ENCODE results near the gene KIZ. TPM values are rescaled to one million over a fixed set of nuclear protein-coding genes. Genes with fewer than 3 reads are reported as not detected.

The KIZ gene
- total RNA-seq, 1 donor from 2014 or later: 6.9 TPM

DNA sequence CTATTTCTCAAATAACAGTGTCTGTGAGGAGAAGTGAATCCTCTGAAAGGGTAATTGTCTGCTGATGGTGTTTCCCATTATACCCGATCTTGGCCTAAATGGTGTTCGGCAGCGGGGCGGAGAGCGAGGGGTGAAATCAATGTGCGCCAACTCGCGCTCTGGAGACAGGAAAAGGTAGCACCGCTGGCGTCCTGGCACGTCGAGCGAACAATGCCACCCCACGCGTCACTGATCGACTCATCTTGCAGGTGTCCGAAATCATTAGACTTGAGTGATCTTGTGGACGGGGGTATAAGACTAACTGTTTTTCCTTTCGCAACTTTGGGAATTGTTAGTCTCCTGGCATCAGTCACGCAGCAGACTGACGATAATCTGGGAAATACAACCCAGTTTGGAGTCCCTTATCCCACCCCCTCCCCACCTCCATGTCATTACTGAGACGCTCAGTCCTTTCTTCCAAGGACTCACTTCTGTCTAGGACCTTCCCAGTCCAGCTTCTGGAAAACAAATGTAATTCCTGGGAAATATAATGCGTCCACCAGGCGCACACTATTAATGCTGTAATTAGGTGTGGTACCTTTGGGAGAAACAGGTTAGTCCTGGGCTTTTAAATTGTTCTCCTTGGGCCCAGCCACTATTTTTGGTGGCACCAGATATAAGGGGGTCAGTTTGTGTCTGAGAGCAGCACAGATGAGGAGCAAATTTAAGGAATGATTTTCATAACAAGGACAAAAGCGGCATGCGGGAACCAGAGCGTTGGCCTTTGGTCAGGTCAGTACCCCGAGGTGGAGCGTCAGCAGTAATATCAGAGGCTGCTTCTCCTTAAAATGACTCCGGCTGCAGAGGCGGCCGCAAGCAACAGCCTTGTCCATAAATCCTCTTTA, 22.1 kb upstream of the KIZ start:
- no peak for FAIRE-seq
- no peak for DNase-seq (ENCODE audit: low spot score in 2 of 2)

DNA sequence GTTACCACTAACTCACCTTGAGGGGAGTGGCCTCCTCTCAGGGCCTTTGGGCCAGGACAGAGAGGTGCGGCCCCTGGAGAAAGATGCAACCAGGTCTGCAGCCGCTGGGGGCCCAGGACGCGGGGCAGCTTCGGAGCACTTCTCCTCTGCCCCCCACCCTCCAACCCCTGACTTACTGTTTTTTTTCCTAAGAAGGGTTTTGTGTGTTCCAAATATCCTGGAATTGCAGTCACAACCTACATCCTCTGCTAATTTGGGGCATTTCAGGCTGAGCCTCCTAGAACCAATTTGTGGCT, 21.5 kb upstream of the KIZ start:
- FAIRE-seq: no peak

DNA sequence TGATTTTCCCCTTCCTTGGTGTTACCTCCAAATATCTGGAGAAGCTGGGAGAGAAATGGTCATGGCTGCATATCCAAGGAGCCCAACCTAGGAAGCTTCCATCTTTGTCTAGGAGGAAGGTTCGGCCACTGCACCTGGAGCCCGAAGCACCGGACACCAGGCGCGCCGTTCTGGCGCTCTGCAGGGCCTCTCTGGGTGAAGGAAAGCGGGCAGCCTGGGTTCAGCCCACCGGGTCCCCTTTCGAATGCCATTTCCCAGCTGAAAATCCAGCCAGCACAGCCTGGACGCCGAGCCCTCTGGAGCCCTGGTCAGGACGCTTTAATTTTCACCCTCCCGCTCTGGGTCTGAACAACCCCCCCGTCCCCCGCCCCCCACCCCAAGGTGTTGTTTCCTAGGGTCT, 21.0 kb upstream of the KIZ start:
- FAIRE-seq (no peak), DNase-seq (ENCODE audit: low spot score in 2 of 2) (no peak)

More for the DNA sequence above, 21.5 kb upstream of the KIZ start:
- DNase-seq (ENCODE audit: low spot score in 2 of 2): no peak

DNA sequence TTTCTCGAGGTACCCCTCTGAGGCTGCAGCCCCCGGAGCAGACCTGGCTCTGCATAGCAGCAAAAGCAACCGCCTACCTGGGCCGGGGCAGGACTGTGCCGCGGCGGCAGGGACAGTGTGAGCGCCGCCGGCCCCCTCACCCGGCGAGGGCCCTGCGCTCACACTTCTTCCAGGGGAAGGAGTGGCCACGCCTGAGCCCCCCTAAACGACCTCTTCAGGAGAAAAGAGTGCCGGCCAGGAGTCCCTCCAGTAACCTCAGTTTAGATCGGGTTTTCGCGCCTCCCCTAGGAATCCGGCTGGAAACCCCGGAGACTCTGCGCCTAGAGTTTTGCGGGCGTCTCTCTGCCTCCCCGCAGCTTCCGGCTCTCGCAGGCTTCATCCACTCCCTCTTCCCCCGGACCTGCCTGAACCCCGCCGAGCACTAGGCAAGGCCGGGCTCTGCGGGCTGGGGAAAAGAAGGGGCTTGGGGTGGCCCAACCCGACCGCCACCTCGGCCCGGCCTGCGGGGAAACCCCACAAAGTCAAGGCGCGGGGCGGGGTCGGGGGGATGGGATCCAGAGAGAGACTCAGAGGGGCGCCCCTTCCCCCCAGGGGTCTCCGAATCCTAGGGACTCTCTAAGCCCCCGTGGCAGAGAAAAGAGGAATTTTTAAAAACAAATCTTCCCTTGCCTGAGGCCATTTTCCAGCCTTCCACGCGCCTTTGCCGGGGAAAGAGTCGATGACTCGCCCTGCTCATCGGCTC, 20.3 kb upstream of the KIZ start:
- DNase-seq (ENCODE audit: low spot score in 2 of 2) (no peak), FAIRE-seq (no peak)

DNA sequence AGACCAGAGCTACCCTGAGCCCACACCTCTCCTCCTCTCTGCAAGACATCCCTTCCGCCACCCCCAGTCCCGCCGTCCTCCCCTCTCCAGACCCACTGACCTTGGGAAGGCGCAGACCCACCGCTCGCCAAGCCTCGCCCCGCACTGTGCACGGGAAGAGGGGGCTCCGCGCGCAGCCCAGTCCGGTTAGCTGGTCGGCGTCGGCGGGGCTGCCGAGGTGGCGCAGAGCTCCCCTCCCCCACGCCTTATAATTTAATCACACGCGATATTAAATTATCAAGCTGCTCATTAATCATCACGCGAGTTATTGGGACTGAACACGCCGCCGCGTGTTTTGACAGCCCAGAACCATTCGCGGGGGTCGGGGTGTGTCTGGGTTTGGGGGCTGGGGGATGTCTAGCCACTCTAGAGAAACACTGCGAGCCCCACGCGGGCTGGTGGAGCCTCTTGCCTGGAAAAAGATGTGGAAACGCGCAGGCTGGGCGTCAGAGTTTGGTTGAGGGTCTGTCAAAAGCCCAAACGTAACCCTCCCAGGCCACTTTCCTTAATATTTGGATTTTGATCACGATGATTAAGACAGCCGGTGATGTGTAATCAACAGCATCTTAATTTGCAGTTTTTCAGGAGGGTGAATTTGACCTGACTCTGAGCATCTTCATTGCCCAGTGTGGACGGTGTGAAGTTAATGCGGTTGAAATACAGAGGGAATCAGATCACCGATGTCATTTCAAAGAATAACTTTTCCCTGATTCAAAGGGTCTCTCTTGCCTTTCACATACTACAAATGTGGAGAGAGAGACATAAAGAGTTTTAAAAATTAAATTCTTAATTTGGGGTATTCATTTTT, 19.5 kb upstream of the KIZ start, which contains the start of gene LINC00237:
Gene LINC00237 (minus strand): TSS at position 188 of the 847 bp plus-strand sequence.
- no peak for FAIRE-seq
- no peak for DNase-seq (ENCODE audit: low spot score in 2 of 2)

DNA sequence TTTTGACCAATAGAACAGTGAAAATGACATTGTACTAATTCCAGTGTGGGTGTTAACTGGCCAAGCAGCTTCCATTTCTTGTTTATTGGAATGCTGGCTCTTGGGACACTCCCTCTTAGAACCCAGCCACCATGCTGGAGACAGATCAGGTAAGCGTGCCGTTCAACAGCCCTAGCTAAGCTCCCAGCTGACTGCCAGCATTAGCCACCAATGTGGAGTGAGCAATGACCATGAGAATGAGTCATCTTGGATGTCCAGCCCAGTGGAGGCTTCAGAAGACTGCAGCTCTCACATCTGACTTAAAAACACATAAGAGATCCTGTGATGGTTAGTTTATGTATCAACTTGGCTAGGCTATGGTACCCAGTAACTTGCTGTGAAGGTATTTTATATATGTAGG, 16.7 kb upstream of the KIZ start:
- DNase-seq (ENCODE audit: low spot score in 2 of 2) (no peak), FAIRE-seq (no peak)

DNA sequence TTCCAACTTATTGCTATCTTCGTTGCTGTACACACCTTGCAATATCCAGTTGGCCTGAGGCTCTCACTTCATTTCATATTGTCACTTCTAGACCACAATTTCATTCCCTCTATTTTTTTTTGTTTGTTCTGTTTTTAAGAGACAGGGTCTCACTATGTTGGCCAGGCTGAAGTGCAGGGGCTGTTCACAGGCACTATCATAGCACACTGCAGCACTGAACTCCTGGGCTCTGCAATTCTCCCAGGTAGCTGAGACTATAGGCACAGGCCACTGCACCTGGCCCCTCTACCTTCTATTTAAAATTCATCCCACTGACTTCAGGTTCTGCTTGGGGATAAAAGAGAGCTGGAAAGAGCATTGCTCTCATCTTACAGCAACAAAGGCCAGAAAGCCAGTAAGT, 15.1 kb upstream of the KIZ start:
- FAIRE-seq (no peak), DNase-seq (ENCODE audit: low spot score in 2 of 2) (no peak)

DNA sequence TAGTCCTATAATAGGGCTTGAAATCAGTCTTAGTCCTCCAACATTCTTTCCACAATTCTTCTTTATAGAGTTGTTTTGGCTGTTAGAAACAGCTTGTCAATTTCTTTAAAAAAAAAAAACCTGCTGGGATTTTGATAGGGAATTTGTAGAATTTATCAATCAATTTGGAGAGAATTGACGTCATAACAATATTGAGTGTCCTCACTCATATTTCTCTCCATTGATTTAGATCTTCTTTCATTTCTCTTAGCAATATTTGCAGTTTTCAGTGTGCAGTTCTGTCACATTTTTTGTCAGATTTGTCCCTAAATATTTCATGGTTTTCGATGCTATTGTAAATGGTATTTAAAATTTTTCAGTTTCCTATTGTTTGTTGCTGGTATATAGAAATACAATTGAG, 14.5 kb upstream of the KIZ start:
- no peak for DNase-seq (ENCODE audit: low spot score in 2 of 2)
- FAIRE-seq: no peak

DNA sequence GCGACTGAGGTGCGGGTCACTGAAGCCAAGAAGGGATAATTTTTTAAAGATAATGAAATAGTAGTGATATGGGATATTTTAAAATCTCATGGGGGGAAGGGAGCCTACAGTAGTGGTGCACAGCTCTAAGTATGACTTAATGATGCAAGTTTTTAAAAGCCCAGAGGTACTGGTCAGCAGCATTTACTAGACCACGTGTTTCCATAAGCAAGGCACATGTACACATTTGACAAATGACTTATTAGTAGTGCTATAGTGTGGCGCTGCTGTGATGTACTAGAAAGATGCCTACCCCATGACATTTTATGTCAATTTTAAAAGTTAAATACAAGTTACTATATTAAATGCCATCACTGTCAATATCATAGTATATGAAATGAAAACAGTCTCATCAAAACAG, 12.2 kb upstream of the KIZ start:
- DNase-seq (ENCODE audit: low spot score in 2 of 2): no peak
- FAIRE-seq: no peak

DNA sequence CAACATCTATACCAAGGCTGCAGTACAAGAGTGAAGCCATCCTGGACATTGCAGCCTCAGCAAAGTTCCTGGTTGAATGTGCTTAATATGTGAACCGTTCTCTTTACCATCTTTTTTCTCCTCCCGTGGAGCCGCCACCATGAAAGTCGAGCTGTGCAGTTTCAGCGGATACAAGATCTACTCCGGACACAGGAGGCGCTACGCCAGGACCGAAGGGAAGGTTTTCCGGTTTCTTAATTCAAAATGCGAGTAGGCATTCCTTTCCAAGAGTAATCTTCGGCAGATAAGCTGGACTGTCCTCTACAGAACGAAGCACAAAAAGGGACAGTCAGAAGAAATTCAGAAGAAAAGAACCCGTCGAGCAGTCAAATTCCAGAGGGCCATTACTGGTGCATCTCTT, 11.3 kb upstream of the KIZ start:
- no peak for DNase-seq (ENCODE audit: low spot score in 2 of 2)
- FAIRE-seq: no peak

DNA sequence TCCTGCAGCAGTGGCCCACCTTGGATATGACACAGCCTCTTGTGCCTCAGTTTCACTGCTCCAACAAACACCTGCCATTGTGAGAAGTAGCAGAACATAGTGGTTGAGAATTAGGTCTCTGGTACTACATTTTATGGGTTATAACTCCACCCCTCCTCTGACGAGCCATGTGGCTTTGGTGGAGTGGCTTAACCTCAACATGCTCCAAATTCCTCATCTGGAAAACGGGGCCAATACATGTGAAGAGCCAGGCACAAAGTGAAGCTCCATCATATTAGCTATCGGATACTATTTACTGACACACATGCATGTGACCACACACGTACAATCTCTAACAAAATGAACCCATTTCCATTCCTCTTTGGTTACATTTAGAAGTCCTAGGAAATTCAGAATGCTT, 8.4 kb upstream of the KIZ start:
- FAIRE-seq (no peak), DNase-seq (ENCODE audit: low spot score in 2 of 2) (no peak)

DNA sequence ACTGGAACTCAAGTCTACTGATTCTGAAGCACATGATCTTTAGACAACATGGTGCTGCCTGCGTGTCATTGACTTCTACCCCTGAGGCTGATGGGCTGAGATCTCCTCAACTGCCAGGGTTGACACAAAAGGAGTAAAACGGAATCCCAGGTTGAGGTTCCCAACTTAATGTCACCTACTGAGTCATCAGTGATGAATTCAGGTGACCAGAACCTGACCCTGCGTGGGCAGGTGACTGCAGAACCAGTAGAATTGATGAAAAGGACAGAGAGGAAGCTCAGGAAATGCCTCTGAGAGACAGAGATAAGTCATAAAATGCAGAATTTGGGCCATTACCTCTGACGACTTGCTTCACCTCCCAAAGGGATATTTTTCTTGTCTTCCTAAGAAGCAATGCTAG, 7.7 kb upstream of the KIZ start:
- no peak for DNase-seq (ENCODE audit: low spot score in 2 of 2)
- FAIRE-seq: no peak

DNA sequence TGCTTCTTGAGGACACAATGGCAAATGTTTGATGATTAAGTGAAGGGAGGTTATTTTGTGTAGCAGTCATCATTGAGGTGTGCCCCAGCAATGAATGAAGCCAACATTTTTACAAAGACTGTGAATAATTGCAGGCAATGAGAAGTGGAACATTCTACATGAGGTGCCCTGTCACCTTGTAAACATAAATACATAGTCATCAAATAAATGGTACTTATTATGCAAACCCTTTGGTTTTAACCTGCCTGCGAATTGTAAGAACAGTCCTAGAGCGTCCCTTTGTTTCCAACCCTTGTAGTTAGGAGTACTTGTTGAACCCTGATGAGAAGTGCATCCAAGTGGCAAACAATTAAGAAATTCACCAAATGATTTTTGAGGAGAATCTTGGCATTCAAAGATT, 7.1 kb upstream of the KIZ start:
- no peak for DNase-seq (ENCODE audit: low spot score in 2 of 2)
- FAIRE-seq: no peak

DNA sequence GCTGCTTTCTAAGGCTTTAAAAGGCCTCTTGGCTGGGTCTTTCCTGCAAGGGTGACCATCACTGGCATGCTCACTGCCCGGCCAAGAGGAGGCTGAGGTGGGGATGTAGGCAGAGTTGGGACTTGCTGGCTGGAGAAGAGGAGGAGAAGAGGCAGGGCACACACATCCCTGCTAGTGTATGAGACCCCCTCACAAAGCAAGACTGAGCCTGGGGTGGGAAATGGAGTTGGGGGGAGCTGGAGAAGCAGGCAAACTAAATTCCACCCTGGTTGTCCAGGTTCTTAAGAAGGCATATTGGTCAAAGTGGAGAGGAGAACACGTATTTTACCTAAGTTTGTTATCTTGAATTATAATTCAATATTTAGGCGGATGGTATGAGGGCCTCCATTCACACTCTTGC, 1.7 kb upstream of the KIZ start:
- no peak for DNase-seq (ENCODE audit: low spot score in 2 of 2)
- FAIRE-seq: no peak

DNA sequence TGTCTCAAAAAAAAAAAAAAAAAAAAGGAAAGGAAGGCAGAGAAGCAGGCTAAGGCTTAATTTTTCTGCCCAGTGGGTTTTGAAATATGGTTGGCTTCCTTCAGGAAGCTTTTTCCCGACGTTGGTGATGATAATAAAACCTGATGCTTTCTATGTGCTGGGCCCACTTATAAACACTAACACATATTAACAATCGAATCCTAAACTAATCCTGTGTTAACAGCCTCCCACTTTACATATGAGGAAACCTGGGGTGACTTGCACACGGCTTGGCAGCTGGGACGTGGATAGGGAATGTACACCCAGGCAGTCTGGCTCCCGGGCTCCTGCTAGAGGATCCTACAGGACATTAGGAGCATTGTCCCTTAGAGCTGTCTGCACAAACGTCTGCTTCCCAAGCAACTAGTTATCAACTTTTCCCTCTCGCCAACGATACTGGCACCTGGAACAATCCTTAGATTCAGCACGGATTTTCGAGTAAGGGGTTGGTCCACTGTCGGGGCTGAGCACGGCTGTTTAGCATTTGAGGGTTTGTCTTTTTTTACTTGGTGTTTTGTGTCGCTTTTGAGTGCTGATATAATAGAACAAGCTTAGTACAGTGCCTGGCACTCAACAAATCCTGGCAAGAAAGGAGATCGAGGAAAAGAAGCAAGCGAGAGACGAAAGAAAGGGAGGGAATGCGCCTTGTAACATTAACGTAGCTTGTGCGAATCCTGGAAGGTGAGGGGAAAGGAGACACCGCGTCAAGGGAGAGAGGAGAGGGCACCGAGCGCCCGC, 622 bp upstream of the KIZ start:
- FAIRE-seq (no peak), DNase-seq (ENCODE audit: low spot score in 2 of 2) (peak in 1 of 2 donors; percentile 45)

DNA sequence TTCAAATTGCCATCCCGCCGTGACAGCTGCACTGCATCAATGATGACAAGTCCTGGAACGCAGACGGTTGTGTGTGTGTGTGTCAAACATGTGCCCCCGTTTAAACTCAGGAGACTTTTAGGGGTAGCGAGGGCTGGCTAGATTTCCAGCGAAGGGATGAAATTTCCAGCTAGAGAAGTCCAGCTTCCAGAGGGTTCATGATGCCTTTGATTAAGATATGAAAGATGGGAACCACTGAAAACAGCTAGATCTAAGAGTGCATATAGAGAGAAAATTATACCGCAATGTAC, 644 bp downstream of the KIZ start:
- FAIRE-seq: no peak
- DNase-seq (ENCODE audit: low spot score in 2 of 2): no peak

DNA sequence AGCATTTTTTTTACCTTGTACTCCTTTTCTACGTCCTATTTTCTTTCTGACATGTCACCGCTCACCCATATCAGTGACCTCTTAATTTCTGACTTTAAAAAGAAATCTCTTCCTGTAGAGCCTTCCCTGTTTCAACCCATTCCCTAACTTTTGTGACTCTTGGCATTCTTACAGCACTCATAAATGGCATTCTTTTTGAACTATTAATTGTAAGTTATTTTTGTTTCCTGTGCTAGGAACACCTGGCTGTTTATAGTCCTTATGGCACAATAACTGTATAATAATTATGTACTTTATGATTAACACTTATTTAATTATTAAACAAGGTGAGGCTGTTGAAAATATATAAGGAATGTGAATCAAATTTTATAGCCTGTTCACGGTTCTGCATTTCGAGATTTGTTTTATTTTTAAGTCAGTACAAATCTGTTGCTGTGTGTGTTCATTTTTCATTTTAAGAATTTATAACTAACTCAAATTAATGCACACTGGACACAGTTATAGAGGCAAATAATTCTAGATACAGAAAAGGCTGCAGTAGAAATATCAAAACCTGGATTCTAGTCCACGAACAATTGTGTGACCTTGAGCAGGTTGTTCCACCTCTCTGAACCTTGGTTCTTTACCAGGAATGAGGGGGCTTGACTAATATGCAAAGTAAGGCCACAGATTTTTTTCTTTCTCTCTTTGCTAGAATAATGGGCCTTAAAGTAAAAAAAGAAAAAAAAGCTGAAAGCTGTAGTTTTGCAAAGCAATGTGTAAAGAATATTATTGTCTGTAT, 1.5 kb downstream of the KIZ start:
- DNase-seq (ENCODE audit: low spot score in 2 of 2) (no peak), FAIRE-seq (no peak)

DNA sequence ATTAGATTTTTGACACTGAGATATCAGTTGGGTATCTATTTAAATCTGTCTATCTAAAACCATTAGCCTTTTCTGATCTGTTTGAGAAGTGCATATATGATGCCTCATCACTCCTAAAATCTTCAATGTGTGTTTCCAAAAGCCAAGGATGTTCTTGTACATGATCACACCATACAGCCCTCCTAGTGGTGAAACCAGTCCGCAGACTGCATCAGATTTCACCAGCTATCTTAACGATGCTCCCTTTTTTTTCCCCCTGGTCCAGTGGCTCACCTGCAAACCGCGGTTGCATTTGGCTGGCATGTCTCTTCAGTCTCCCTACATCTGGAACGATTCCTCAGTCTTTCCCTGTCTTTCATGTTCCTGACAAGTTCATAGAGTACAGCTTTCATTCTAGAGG, 4.0 kb downstream of the KIZ start:
- FAIRE-seq: no peak
- no peak for DNase-seq (ENCODE audit: low spot score in 2 of 2)

DNA sequence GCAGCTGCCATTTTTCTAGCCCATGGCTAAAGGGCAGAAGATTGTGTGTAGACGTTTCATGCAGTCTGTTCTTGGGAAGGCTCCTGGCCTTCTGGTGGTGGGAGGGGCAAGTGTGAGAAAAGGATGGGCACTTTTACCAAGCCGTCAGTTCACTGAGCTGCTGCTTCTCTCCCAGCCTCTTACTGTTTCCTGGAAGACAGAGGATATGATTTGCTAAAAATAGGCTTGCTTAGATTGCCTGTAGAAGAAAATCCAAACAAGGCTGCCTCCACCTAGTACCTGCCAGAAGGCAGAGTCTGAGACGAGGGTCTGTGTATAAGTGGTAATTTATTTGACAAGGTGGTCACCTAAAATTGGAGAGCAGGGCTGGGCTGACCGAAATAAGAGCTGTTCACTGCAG, 7.5 kb downstream of the KIZ start:
- DNase-seq (ENCODE audit: low spot score in 2 of 2) (no peak), FAIRE-seq (no peak)

Measured in frontal cortex (tissue), 4 donors.